IMR-90 (cell line): ENCODE data around the gene TGM2. TPM values are rescaled to one million over a fixed set of nuclear protein-coding genes. Genes with fewer than 3 reads are reported as not detected.

Experiments used
- ATAC-seq: fragments of 200-7000 bp; cut with Tn5 transposase; 2 replicates; pipeline ENCODE4 v1.9.1; 2020; ENCODE audit warnings: low read depth, mild to moderate bottlenecking, moderate library complexity
- BruUV-seq: library from RNA; stranded (reverse); fragments of 400-500 nt; replicated peaks from 2 replicates; lab custom pipeline; 2021; lab: Mats Ljungman, UMichigan
- CTCF ChIA-PET: fragments of 300-600 bp; formaldehyde crosslinking; extraction: SDS; loops from one replicate; lab custom pipeline; 2021; ENCODE audit warnings: antibody characterized with exemption; lab: Yijun Ruan, JAX
- POLR2A ChIA-PET: fragments of 300-600 bp; sonication (Branson Sonifier 250); formaldehyde crosslinking; loops from one replicate; lab custom pipeline; 2022; ENCODE audit warnings: antibody characterized with exemption; ENCODE audit not compliant: unreplicated experiment; lab: Charles Lee
- DNase-seq: peaks from one replicate; pipeline ENCODE4 v3.0.0; 2013
- H2AFZ ChIP-seq: replicated peaks from 2 replicates; pipeline ENCODE3; 2013; ENCODE audit warnings: low read length, mild to moderate bottlenecking; ENCODE audit not compliant: poor library complexity
- H2AK5ac ChIP-seq: 2 replicates; pipeline ENCODE4 v1.6.1; 2013; ENCODE audit warnings: low read depth, low read length, inconsistent platforms
- H2AK9ac ChIP-seq: replicated peaks from 2 replicates; pipeline ENCODE3; 2013; ENCODE audit warnings: mild to moderate bottlenecking, low read depth, low read length, moderate library complexity; ENCODE audit not compliant: poor library complexity
- H2BK120ac ChIP-seq: 2 replicates; pipeline ENCODE4 v1.6.1; 2013; ENCODE audit warnings: low read depth, low read length, inconsistent platforms
- H2BK15ac ChIP-seq: 3 replicates; pipeline ENCODE4 v1.6.1; 2013; ENCODE audit warnings: low read depth, low read length, inconsistent platforms
- H2BK20ac ChIP-seq: 2 replicates; pipeline ENCODE4 v1.6.1; 2013; ENCODE audit warnings: low read depth, mild to moderate bottlenecking, inconsistent platforms, low read length, moderate library complexity
- H2BK5ac ChIP-seq: 2 replicates; pipeline ENCODE4 v1.6.1; 2013; ENCODE audit warnings: mild to moderate bottlenecking, low read depth, low read length, inconsistent platforms; ENCODE audit not compliant: poor library complexity, severe bottlenecking
- H3K14ac ChIP-seq: replicated peaks from 2 replicates; pipeline ENCODE4 v1.6.1; 2013; ENCODE audit warnings: low read depth, low read length, inconsistent platforms
- H3K18ac ChIP-seq: 2 replicates; pipeline ENCODE4 v1.6.1; 2013; ENCODE audit warnings: low read depth, low read length, control low read depth
- H3K23ac ChIP-seq: 2 replicates; pipeline ENCODE4 v1.6.1; 2013; ENCODE audit warnings: low read depth, low read length, inconsistent platforms
- H3K27ac ChIP-seq: 2 replicates; pipeline ENCODE4 v1.5.1; 2013; ENCODE audit warnings: mild to moderate bottlenecking, control low read depth, low read length; ENCODE audit not compliant: insufficient read depth
- H3K27me3 ChIP-seq: 2 replicates; pipeline ENCODE4 v1.6.1; 2013; ENCODE audit warnings: low read length; ENCODE audit not compliant: control insufficient read depth, insufficient read depth
- H3K36me3 ChIP-seq: 2 replicates; pipeline ENCODE4 v1.6.1; 2013; ENCODE audit warnings: low read length, mixed read lengths; ENCODE audit not compliant: control insufficient read depth, insufficient read depth
- H3K4ac ChIP-seq: 2 replicates; pipeline ENCODE4 v1.6.1; 2013; ENCODE audit warnings: low read depth, low read length, inconsistent platforms
- H3K4me1 ChIP-seq: 2 replicates; pipeline ENCODE4 v1.6.1; 2013; ENCODE audit warnings: low read length, mixed read lengths; ENCODE audit not compliant: control insufficient read depth, insufficient read depth
- H3K4me2 ChIP-seq: 2 replicates; pipeline ENCODE4 v1.6.1; 2013; ENCODE audit warnings: low read depth, mild to moderate bottlenecking, control low read depth, low read length, moderate library complexity
- H3K4me3 ChIP-seq: 2 replicates; pipeline ENCODE4 v1.5.1; 2013; ENCODE audit warnings: low read depth, mild to moderate bottlenecking, control low read depth, low read length, moderate library complexity; ENCODE audit not compliant: insufficient read depth
- H3K56ac ChIP-seq: 2 replicates; pipeline ENCODE4 v1.6.1; 2013; ENCODE audit warnings: low read length, inconsistent platforms; ENCODE audit not compliant: insufficient read depth; ENCODE audit errors: extremely low read depth
- H3K79me1 ChIP-seq, 2 experiments: 2 replicates each; pipeline ENCODE4 v1.6.1; 2013; ENCODE audit warnings: low read length in 2 of 2, inconsistent platforms in 1 of 2, low read depth in 1 of 2
- H3K9ac ChIP-seq: 2 replicates; pipeline ENCODE4 v1.6.1; 2013; ENCODE audit warnings: low read depth, low read length, control low read depth
- H3K9me1 ChIP-seq: 2 replicates; pipeline ENCODE4 v1.6.1; 2013; ENCODE audit warnings: low read length, inconsistent platforms; ENCODE audit not compliant: insufficient read depth
- H3K9me3 ChIP-seq: 2 replicates; pipeline ENCODE4 v1.6.1; 2013; ENCODE audit warnings: low read length; ENCODE audit not compliant: control insufficient read depth, insufficient read depth
- H4K20me1 ChIP-seq: 2 replicates; pipeline ENCODE4 v1.6.1; 2013; ENCODE audit warnings: low read length, inconsistent platforms; ENCODE audit not compliant: insufficient read depth
- H4K5ac ChIP-seq: 2 replicates; pipeline ENCODE4 v1.6.1; 2013; ENCODE audit warnings: mild to moderate bottlenecking, low read depth, low read length, control low read depth
- H4K8ac ChIP-seq, 2 experiments: 2 replicates each; pipeline ENCODE4 v1.6.1; 2013; ENCODE audit warnings: low read depth in 2 of 2, low read length in 2 of 2, control low read depth in 1 of 2, inconsistent platforms in 1 of 2
- H4K91ac ChIP-seq: 2 replicates; pipeline ENCODE4 v1.6.1; 2013; ENCODE audit warnings: low read depth, low read length, inconsistent platforms; ENCODE audit not compliant: insufficient read depth
- BHLHE40 ChIP-seq: fragments of 150-350 bp; IDR thresholded peaks from 2 replicates; pipeline ENCODE4 v1.6.1; 2016; ENCODE audit warnings: mild to moderate bottlenecking, low read depth, low read length
- CEBPB ChIP-seq: IDR thresholded peaks from 2 replicates; pipeline ENCODE4 v1.6.1; 2012; ENCODE audit warnings: low read depth, low read length, improper control_type of control experiment
- CHD1 ChIP-seq: IDR thresholded peaks from 2 replicates; pipeline ENCODE4 v1.6.1; 2012; ENCODE audit warnings: low read depth, low read length, improper control_type of control experiment
- FOS ChIP-seq: fragments of 150-350 bp; IDR thresholded peaks from 2 replicates; pipeline ENCODE4 v1.6.1; 2016; ENCODE audit warnings: low read depth, low read length
- MAFK ChIP-seq: IDR thresholded peaks from 2 replicates; pipeline ENCODE4 v1.6.1; 2012; ENCODE audit warnings: low read depth, low read length, improper control_type of control experiment
- MAZ ChIP-seq: IDR thresholded peaks from 2 replicates; pipeline ENCODE4 v1.6.1; 2012; ENCODE audit warnings: low read depth, mild to moderate bottlenecking, low read length, improper control_type of control experiment, moderate library complexity, borderline replicate concordance
- MXI1 ChIP-seq: IDR thresholded peaks from 2 replicates; pipeline ENCODE4 v1.6.1; 2012; ENCODE audit warnings: low read depth, mild to moderate bottlenecking, low read length, moderate library complexity, borderline replicate concordance
- NFE2L2 ChIP-seq: fragments of 150-350 bp; IDR thresholded peaks from 2 replicates; pipeline ENCODE4 v1.6.1; 2016; ENCODE audit warnings: low read depth, mild to moderate bottlenecking, low read length
- POLR2A ChIP-seq: IDR thresholded peaks from 2 replicates; pipeline ENCODE4 v1.6.1; 2012; ENCODE audit warnings: mild to moderate bottlenecking, low read depth, low read length
- RAD21 ChIP-seq: IDR thresholded peaks from 2 replicates; pipeline ENCODE4 v1.6.1; 2012; ENCODE audit warnings: low read length, improper control_type of control experiment
- RCOR1 ChIP-seq: IDR thresholded peaks from 2 replicates; pipeline ENCODE4 v1.6.1; 2012; ENCODE audit warnings: mild to moderate bottlenecking, low read length, improper control_type of control experiment; ENCODE audit not compliant: insufficient replicate concordance
- SMC3 ChIP-seq: fragments of 150-350 bp; IDR thresholded peaks from 2 replicates; pipeline ENCODE4 v1.6.1; 2016; ENCODE audit warnings: low read depth, mild to moderate bottlenecking, antibody characterized with exemption, low read length, moderate library complexity
- WGBS, 2 experiments: methylation state at CpG; one replicate each; pipeline versions ENCODE4 v1.1.5 to v1.1.7; 2013; ENCODE audit warnings: missing lambda C conversion rate in 2 of 2; ENCODE audit not compliant: insufficient read length in 1 of 2; ENCODE audit errors: extremely low coverage in 2 of 2; 5-methylcytosine and 5-hydroxymethylcytosine counted together
- dilution Hi-C: fragments of 300-500 bp; cut with HindIII; formaldehyde crosslinking; loops from one replicate; pipeline ENCODE4 v1.14.3; 2018; ENCODE audit warnings: low sequenced_read_pairs; ENCODE audit not compliant: unreplicated experiment
- in situ Hi-C: fragments of 300-500 bp; cut with MboI; formaldehyde crosslinking; loops from 3 replicates; pipeline ENCODE4 v1.14.3; 2019; ENCODE audit warnings: low sequenced_read_pairs, inconsistent platforms, mixed read lengths
- intact Hi-C: fragments of 100-400 bp; cut with micrococcal nuclease; formaldehyde crosslinking; loops from 2 replicates; pipeline ENCODE4 v1.10.0; 2022
- polyA plus RNA-seq, 3 experiments: library from polyadenylated mRNA; depleted of rRNA; stranded (reverse); fragments of >200 nt; gene quantifications; 2 replicates each; pipeline ENCODE4 v1.2.3, GENCODE V29; 2012; ENCODE audit warnings: low replicate concordance in 1 of 3
- total RNA-seq: library from RNA; depleted of rRNA; stranded (reverse); fragments of >200 nt; gene quantifications from 2 replicates; pipeline ENCODE4 v1.2.3, GENCODE V29; 2012
- TF ChIP-seq, protein P1 (sequence below): fragments of 150-350 bp; IDR thresholded peaks from 2 replicates; pipeline ENCODE4 v1.6.1; 2016; ENCODE audit warnings: low read depth, mild to moderate bottlenecking, low read length, moderate library complexity, borderline replicate concordance
- TF ChIP-seq, protein P2 (sequence below): conservative IDR thresholded peaks from 2 replicates; pipeline ENCODE4 v1.5.1; 2012; ENCODE audit warnings: mild to moderate bottlenecking, low read depth, low read length, improper control_type of control experiment
- TF ChIP-seq, protein P3 (sequence below): fragments of 150-350 bp; IDR thresholded peaks from 2 replicates; pipeline ENCODE4 v1.6.1; 2017; ENCODE audit warnings: mild to moderate bottlenecking, antibody characterized with exemption, low read length, low read depth

The TGM2 gene
- total and polyA plus RNA-seq, 2 of the 4 experiments (the other 2 are of a cell fraction), result 239 to 268 TPM

DNA sequence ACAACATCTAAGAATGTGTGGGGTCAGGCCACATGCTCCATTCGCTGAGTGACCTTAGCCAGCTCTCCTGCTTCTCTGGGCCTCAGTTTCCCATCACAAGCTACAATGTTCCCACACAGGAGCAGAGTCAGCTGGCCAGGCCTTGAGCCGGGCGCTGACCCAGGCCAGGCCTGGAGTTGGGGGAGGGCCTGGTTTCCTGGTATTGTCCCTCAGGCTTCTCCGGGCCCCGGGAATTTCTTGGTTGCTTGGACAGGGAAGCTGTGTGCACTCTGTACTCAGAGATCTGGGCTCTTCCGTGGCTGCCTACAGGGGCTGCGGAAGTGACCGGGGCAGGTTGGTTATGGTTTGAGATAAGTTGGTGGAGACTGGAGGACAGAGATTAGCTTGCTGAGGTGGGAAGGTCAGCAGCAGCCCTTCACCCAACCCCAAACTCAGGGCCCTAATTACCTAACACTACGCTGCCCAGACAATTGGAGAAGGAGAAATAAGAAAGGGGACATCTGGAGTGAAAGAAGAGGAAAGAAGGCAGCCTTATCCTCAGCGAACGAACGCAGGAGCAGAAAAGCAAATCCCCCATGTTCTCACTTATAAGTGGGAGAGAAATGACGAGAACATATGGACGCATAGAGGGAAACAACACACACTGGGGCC lies 6.2 kb downstream of the TGM2 start:
- dilution Hi-C loops (no loop called here), intact Hi-C loops (no loop called here), in situ Hi-C loops (no loop called here)
- no peaks in the 10 kb centered on the region for H3K27me3 ChIP-seq
- ATAC-seq, result no peak
- H3K14ac ChIP-seq, result 0 out of 2 replicates have a peak overlapping the region, but pooled peaks have one; percentile 7
- H3K18ac ChIP-seq, result no peak overlapping the region; the same call in 1 of the 2 replicates
- ChIA-PET POLR2A (no interaction called here), CTCF (interaction anchor here (2.1 kb wide), 1 partner anchor 62 kb away, joined by 6 read pairs; no protein-coding TSS in a partner anchor)
- H3K4me1 ChIP-seq, result peaks cover 17% of the 10 kb centered on the region
- BruUV-seq, result no TSS peak
- H2BK15ac ChIP-seq, result peak overlapping the region; percentile 6; the same call in 1 of the 3 replicates
- peak overlapping the region; percentile 60 for H2BK120ac ChIP-seq
- H2AK9ac ChIP-seq, result no peak overlapping the region
- no peak overlapping the region; the same call in 1 of the 2 replicates for H3K4me2 ChIP-seq
- no peak overlapping the region for H2BK5ac ChIP-seq
- peaks cover 15 to 75% of the 10 kb centered on the region in 2 experiments for H3K79me1 ChIP-seq
- H3K27ac ChIP-seq, result no peak overlapping the region
- no peaks in the 10 kb centered on the region; the same call in 1 of the 2 replicates for H4K20me1 ChIP-seq
- H4K5ac ChIP-seq, result peak overlapping the region; percentile 9
- DNase-seq, result no peak
- H3K4ac ChIP-seq, result peak overlapping the region; percentile 48
- H2AK5ac ChIP-seq, result peak overlapping the region; percentile 83
- H3K9me1 ChIP-seq, result peaks cover 4% of the 10 kb centered on the region
- no peak overlapping the region for H2AFZ ChIP-seq
- H3K4me3 ChIP-seq, result no peak overlapping the region
- H3K9ac ChIP-seq, result no peak overlapping the region
- no CpG with 5 or more reads among the region's 14 CpGs for WGBS, 2 experiments
- peak overlapping the region; percentile 1; the same call in 1 of the 2 replicates for H3K23ac ChIP-seq
- no peaks in the 10 kb centered on the region for H3K9me3 ChIP-seq
- H4K91ac ChIP-seq, result peak overlapping the region; percentile 70
- no peak overlapping the region for H3K56ac ChIP-seq
- H3K36me3 ChIP-seq, result peaks cover 58% of the 10 kb centered on the region
- H4K8ac ChIP-seq, result peak overlapping the region; percentile 51 to 61; a peak in 3 of 4 replicates
- H2BK20ac ChIP-seq, result 0 out of 2 replicates have a peak overlapping the region, but pooled peaks have one; percentile 11
- TF ChIP-seq MXI1 (no peak), CHD1 (no peak), BHLHE40 (no peak), SMC3 (no peak), POLR2A (no peak), RAD21 (no peak), RCOR1 (no peak), CEBPB (no peak), FOS (no peak), NFE2L2 (no peak), MAZ (no peak), MAFK (no peak)
- TF ChIP-seq, protein P1, sequence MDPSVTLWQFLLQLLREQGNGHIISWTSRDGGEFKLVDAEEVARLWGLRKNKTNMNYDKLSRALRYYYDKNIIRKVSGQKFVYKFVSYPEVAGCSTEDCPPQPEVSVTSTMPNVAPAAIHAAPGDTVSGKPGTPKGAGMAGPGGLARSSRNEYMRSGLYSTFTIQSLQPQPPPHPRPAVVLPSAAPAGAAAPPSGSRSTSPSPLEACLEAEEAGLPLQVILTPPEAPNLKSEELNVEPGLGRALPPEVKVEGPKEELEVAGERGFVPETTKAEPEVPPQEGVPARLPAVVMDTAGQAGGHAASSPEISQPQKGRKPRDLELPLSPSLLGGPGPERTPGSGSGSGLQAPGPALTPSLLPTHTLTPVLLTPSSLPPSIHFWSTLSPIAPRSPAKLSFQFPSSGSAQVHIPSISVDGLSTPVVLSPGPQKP, result no peak
- TF ChIP-seq, protein P2, sequence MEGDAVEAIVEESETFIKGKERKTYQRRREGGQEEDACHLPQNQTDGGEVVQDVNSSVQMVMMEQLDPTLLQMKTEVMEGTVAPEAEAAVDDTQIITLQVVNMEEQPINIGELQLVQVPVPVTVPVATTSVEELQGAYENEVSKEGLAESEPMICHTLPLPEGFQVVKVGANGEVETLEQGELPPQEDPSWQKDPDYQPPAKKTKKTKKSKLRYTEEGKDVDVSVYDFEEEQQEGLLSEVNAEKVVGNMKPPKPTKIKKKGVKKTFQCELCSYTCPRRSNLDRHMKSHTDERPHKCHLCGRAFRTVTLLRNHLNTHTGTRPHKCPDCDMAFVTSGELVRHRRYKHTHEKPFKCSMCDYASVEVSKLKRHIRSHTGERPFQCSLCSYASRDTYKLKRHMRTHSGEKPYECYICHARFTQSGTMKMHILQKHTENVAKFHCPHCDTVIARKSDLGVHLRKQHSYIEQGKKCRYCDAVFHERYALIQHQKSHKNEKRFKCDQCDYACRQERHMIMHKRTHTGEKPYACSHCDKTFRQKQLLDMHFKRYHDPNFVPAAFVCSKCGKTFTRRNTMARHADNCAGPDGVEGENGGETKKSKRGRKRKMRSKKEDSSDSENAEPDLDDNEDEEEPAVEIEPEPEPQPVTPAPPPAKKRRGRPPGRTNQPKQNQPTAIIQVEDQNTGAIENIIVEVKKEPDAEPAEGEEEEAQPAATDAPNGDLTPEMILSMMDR, result no peak
- TF ChIP-seq, protein P3, sequence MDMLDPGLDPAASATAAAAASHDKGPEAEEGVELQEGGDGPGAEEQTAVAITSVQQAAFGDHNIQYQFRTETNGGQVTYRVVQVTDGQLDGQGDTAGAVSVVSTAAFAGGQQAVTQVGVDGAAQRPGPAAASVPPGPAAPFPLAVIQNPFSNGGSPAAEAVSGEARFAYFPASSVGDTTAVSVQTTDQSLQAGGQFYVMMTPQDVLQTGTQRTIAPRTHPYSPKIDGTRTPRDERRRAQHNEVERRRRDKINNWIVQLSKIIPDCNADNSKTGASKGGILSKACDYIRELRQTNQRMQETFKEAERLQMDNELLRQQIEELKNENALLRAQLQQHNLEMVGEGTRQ, result no peak
